Measurements from ENCODE around the gene UBXN2A.
A peak's percentile ranks its signal among the peaks of the same experiment; 100 is the strongest.

UBXN2A gene, protein sequence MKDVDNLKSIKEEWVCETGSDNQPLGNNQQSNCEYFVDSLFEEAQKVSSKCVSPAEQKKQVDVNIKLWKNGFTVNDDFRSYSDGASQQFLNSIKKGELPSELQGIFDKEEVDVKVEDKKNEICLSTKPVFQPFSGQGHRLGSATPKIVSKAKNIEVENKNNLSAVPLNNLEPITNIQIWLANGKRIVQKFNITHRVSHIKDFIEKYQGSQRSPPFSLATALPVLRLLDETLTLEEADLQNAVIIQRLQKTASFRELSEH

DNA sequence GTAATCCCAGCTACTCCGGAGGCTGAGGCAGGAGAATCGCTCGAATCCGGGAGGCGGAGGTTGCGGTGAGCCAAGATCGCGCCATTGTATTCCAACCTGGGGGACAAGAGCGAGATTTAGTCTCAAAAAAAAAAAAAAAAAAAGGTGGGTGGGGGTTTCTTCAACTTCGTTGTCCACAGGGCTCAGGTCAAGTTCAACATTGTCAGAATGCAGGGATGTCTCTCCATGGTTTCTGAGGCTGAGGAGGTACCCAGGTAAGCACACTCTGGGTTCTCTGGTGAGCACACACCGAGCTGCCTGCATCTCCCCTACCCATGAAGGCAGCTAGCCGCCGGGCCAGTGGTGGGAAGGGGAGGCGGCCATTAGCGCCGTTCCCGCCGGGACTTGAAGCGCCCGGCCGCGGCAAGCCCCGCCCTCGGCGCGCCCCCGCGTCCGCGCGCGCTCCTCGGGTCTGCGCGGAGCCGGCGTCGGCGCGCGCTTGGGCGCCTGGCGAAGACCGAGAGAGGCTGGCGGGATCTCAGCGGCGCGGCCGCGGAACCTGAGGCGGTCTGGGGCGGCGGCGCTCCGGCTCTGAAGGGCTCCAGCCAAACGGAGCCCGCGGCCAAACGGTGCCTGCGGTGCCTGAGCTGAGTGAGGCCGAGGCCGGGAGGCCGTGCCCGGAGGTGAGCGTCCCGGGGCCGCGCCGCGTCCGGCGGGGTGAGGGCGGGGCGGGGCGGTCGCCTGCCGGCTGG lies at the start of gene UBXN2A:
Gene UBXN2A, plus strand, starts transcription at position 477 of the 731 bp plus-strand sequence. CDS start 17,852 bp downstream, outside the sequence.
- intact Hi-C loops (cut with DNase I), result loop anchor here (1.0 kb wide), 1 partner anchor 13 kb away; the partner anchor contains the start of gene ATAD2B
- peak; percentile 51 to 96 (median 69) for DNase-seq

DNA sequence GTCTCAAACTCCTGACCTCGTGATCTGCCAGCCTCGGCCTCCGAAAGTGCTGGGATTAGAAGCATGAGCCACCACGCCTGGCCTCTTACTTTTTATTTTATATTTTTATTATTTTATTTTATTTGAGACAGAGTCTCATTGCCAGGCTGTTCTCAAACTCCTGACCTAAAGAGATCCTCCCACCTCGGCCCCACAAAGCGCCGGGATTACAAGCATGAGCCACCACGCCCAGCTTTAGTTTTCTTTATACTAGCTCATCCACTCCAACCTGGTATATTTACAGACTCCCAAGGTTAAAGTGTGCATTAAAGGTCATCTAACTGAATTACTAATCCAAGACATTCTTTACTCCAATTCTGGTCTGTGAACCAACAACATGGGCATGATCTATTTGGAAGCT lies 40.1 kb upstream of the UBXN2A start:
- intact Hi-C loops (cut with DNase I), result no loop called here
- no peak for DNase-seq

DNA sequence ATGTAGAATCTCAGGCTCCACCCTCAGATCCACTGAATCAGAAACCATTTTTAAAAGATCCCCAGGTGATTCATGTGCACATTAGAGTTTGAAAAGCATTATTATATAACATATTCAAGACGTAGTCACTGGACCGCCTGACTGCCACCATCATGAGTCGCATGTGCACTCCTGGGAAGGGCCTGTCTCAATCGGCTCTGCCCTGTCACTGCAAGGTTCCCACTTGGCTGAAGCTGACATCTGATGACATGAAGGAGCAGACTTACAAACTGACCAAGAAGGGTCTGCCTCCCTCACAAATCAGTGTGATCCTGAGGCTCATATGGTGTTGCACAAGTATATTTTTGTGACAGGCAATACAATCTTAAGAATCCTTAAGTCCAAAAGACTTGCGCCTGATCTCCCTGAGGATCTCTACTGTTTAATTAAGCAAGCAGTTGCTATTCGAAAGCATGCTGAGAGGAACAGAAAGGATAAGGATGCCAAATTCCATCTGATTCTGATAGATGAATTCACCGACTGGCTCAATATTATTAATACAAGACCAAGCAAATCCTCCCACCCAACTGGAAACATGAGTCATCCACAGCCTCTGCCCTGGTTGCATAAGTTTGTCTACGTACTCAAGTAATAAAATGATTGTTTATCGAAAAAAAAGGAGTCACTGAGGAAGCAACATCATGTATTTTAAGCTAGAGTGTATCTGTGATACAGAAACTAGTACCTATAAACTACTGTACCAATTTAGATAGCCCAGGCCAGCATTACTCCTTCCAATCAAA lies 39.5 kb upstream of the UBXN2A start:
- intact Hi-C loops (cut with DNase I), result no loop called here
- DNase-seq, result no peak

DNA sequence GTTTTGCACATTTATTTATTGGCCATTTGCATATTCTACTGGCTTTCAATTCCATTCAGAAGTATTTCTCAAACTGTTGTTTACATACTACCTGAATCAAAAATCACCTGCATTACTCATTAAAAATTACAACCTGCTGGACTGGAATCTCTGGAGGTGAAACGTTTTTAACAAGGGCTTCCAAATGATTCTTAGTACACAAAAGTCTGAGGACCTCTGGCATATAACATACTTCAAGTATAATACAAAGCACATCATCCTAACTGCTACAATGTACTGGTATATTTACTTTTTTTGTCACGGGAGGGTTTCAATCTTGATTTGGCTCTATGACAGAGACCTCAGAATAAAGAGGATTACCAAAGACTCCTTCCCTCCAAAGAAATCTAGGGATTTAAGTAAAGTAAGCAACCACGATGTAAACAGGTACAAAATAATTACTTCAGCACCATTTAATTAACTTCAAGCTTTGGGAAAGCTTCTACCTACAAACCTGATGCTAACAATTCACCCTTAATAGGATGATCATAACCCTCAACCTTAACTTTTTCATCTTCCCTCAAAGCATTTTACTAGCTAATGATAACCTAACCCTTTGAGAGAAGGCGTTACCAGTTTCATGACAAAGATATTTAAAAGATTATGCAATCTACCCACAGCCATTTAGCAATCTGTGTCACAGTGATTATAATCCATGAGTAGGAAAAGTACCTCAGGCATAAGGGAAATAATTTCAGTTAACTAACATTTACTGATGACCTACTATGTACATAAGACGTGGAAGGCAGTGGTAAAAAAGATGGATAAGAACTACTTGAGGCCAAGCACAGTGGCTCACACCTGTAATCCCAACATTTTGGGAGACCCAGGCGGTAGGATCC lies 38.1 kb upstream of the UBXN2A start:
- DNase-seq, result no peak
- intact Hi-C loops (cut with DNase I), result no loop called here

DNA sequence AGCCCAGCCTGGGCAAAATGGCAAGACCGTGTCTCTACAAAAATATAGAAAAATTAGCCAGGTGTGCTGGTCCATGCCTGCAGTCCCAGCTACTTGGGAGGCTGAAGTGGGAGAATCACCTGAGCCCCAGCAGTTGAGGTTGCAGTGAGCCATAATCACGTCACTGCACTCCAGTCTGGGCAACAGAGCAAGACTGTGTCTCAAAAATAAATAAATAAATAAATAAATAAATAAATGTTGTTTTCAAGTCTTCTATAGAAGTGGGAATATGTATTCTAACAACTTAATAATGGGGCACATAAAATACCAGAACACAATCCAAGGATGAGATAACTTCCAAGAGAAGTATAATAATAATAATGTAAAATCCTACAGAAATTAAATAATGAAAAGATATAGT lies 37.2 kb upstream of the UBXN2A start:
- no peak for DNase-seq
- intact Hi-C loops (cut with DNase I), result no loop called here

DNA sequence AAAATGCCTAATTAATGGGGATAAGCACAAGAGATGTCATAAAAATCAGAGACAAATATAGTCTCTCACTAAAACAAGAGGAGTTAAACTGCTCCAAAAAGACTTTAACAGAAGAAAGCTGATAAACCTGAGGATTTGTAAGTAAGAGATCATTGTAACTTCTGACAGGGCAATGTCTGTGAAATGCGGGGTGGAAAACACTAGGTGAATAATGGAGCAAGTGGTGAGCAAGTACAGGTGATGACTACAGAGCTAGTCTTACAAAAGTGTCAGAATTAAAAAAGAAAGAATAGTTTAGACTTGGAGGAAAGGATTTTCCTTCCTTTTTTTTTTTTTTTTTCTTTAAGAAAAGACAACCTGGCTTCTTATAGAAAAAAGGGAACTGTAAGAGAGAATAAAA lies 36.0 kb upstream of the UBXN2A start:
- intact Hi-C loops (cut with DNase I), result no loop called here

DNA sequence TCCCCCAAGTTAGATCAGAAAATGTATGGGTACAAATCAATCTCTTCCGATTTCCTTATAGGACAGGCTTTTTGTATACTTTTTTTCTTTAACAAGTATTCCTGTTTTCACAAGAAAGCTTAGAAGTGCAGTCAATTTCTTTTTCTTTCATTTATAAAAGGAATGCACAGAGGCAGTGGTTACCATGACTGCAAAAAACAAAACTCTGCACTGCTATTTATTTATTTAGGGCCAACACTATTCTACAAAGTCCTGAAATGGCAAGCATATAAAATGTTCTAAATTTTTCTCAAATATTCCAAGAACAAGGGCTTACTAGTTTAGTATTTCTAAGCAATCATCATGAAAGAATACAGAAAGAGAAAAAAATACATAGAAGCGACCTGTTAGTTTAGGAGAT lies 35.6 kb upstream of the UBXN2A start:
- DNase-seq, result no peak
- intact Hi-C loops (cut with DNase I), result no loop called here

More for the DNA sequence above, 36.0 kb upstream of the UBXN2A start:
- no peak for DNase-seq

DNA sequence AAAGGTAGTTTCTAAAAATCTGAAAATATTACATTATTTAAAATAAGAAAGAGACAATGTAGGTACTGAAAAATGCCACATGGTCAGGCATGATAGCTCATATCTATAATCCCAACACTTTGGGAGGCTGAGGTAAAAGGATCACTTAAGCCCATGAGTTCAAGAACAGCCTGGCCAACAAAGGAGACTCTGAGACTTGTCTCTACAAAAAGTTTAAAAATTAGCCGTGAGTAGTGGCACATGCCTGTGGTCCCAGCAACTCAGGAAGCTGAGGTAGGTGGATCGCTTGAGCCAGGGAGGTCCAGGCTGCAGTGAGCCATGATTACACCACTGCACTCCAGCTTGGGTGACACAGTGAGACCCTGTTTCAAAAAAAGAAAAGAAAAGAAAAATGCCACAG lies 35.1 kb upstream of the UBXN2A start:
- DNase-seq, result no peak
- intact Hi-C loops (cut with DNase I), result no loop called here

DNA sequence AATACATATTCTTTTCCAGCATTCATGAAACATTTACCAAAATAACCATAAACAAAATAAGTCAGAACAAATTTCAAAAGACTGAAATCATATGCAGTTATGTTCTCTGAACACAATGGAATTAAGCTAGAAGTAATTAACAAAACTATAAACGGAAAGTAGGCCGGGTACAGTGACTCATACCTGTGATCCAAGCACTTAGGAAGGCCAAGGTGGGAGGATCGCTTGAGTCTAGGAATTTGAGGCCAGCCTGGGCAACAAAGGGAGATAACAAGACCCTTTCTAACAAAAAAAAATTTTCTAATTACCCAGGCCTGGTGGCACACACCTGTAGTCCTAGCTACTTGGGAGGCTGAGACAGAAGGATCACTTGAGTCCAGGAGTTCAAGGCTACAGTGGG lies 28.2 kb upstream of the UBXN2A start:
- intact Hi-C loops (cut with DNase I), result no loop called here
- DNase-seq, result no peak

DNA sequence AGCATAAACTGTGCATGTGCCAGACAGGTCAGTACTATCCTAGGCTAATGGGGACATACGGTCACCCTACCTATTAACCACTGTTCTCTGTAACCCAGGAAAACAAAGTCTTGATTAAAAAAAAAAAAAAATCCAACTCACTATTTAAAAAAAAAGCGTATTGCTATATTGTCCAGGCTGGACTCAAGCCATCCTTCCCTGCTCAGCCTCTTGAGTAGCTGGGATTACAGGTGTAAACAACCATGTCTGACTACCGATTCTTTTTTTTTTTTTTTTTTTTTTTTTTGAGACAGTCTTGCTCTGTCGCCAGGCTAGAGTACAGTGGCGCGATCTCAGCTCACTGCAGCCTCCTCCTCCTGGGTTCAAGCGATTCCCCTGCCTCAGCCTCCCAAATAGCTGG lies 24.9 kb upstream of the UBXN2A start:
- intact Hi-C loops (cut with DNase I), result no loop called here
- no peak for DNase-seq

DNA sequence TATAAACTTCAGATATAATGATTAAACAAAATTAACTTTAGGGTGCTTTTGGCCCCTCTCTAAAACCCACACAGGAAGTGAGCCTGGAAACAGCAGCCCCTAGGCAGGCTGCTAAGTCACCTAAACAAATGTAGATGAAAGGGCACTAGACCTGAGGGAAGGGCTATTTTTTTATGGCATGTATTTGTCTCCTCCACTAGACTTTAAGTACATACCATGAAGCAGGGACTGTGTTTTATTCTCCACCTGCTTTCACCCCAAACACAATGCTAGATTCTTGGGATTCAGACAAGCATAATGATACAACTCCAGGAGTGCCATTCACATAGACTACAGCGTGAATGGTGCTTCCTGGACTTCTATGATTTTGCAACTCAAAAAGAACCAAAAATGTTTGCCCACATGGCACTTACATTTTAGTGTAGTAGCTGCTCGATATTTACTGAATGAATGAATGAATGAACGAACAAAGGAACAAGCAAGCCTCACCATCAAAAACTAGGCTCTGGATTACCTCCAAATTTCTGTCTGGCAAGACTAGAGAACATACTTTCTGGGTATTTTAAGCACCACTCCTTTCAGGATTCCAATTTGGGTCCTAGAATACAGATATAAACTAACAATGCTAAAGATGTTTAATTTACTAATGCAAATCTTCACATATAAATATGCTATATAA lies 23.4 kb upstream of the UBXN2A start:
- intact Hi-C loops (cut with DNase I), result no loop called here

DNA sequence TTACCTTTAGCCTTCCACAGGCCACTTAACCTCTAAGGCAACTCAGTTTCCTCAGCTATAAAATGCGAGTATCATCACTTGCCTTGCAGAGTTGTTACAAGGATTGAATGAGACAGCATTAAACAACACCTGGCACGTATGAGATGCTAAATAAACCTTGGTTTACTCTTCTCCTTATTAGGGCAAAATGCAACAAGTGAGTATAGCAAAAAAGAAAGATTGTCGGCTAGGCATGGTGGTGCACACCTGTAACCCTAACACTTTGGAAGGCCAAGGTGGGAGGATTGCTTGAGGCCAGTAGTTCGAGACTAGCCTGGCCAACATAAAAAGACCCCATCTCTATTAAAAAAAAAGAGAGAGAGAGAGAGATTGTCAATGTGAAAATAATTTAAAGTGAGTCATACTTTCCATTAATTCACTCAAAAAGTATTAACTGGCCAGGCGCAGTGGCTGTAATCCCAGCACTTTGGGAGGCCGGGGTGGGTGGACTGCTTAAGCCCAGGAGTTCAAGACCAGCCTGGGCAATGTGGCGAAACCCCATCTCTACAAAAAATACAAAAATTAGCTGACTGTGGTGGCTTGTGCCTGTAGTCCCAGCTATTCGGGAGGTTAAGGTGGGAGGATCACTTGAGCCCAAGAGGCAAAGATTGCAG lies 21.3 kb upstream of the UBXN2A start:
- intact Hi-C loops (cut with DNase I), result no loop called here
- DNase-seq, result no peak

More for the DNA sequence above, 23.4 kb upstream of the UBXN2A start:
- DNase-seq, result no peak

DNA sequence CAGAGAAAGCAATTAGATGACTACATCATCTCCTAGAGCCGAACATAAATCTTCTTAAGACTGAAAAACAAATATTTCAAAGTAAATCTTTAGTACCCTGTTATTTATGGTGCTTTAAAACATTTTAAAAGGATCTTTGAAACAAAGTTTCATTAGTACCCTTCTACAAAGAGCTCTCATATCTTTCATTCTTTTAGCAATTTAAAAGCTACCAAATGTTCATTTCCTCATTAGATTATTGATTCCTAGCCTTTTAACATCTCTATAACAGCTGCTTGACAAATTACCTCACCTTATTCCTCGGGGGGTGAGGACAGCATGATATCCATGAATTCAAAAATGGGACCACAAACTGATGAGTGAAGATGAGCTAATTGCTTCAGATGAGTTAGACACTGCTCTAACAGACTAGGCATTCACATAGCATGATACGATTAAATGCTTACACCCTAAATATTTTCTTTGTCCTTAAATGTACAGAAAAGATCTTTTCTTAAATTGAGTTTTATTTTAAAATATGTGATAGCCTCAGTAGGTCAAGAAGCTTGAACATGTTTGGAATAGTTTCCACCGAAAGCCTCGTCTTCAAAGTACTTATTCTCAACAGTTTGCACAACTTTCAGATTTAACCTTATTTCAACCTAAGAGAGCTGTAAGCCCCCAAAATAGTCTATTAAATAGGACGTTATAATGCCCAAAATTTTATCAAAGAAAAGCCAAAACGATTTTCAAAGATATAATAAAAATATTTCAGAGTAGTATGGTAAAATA lies 15.5 kb upstream of the UBXN2A start:
- intact Hi-C loops (cut with DNase I), result loop anchor here (10.0 kb wide), 2 partner anchors 100 to 460 kb away; no protein-coding TSS in a partner anchor
- DNase-seq, result no peak

DNA sequence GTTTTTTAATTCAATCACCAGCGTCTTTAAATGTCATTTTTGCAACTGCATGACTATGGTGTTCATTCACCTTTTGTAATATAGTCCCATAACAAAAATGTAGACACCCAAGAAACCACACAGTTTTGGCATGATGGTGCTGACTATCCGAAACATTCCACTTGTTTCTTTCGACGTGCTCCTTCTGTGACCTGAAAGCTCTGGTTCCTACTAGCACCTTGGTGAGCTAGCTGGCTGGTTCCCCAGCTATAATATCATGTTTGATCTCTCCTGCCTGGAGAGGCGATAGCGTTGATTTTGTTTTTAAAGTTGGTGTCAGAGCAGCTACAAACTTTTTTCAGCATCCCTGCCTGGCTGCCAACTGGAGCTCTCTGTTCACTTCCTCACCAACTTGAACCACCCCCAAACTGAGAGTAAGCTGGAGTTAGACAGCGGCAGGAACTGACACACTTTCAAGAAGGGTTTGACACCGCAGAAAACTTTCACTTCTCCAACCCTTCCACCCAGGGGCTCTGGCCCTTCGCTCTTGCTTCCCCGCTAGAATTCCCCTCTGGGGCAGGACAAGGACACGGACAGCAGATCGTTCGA lies 14.5 kb upstream of the UBXN2A start:
- peak in 5 of 10 donors; percentile 12 to 69 (median 31) for DNase-seq
- intact Hi-C loops (cut with DNase I), result loop anchor here (2.0 to 10.0 kb wide), 5 partner anchors 101 to 459 kb away; partner anchors contain the start of genes FKBP1B, SF3B6 and TP53I3

DNA sequence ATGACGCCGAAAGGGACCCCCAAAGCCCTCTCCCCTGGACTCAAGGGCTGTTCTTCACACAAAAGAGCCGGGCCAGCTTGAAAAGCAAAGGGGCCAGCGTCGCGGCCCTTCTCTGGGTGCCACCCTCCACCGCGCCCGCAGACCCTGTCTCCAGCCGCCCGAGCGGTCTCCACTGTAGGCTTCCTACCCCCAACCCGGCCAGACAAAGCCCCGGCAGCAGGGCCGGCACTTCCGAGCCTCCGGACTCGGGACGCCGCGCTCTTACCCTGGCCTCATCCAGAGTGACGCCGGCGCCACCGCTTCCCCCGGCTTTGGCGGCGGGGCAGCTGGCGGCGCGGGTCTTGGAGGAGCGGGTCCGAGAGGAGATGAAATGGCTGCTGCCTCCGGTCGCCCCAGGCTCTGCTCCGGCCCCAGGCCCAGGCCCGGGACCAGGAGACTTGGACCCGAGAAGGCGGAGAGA lies 13.9 kb upstream of the UBXN2A start:
- intact Hi-C loops (cut with DNase I), result loop anchor here (2.0 to 10.0 kb wide), 5 partner anchors 102 to 458 kb away; partner anchors contain the start of genes FKBP1B, SF3B6 and TP53I3
- peak in 7 of 10 donors; percentile 19 to 74 (median 27) for DNase-seq

DNA sequence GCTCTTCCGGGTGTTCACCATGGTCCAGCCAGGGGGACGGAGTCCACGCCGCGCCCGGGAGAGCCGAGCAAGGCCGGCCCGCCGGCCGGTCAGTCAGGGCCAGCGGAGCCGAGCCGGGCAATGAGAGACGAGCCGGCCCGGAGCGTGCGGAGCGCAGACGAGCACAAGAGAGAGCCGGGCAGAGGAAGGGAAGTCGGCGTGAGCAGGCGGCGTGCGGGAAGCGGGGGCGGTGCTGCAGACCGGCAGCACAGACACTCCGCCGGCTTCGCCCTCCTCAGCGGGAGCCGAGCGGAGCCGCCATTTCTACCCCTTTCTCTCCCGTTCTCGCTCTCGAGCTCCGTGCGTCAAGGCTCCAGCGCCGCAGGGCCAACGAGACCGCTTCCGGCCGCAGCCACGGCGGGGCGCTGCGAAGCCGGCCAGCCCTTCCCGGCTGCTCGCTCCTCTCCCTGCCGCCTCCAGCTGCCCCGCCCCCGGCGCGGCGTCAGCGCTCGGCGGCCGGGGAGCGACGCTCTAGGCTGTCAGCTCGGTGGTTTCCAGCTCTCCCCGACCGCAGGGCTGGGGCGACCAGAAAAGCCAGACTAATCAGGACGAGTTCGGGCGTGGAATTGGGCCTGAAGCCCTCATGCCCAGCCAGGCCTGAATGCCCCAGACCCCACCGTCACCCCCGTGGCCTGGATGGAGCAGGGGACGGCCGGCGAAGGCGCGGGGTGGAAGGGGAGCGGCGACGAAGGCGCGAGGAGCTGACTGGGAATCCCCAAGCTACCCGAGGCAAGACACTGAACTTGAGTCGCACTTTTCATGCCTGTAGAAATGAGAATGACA lies 13.3 kb upstream of the UBXN2A start, which contains the start of gene ATAD2B:
Gene ATAD2B, minus strand, starts transcription at position 374 of the 822 bp plus-strand sequence. Its CDS starts 353 bp downstream, at position 21.
- DNase-seq, result peak; percentile 84 to 99 (median 92)
- intact Hi-C loops (cut with DNase I), result loop anchor here (1.0 to 10.0 kb wide), 6 partner anchors 13 to 458 kb away; partner anchors contain the start of genes FKBP1B, SF3B6, TP53I3 and UBXN2A
